Parathyroid adenoma (tissue), 2 donors: ENCODE measurements around the gene IL1RL2.

ENCODE experiments used
- H2AFZ ChIP-seq: fragments of 300-600 bp; sonication (generic); one replicate; pipeline ENCODE4 v1.7.0; 2017; ENCODE audit warnings: antibody characterized with exemption, mild to moderate bottlenecking
- H3K27ac ChIP-seq: fragments of 300-600 bp; sonication (generic); one replicate; pipeline ENCODE4 v1.7.0; 2017
- H3K27me3 ChIP-seq: fragments of 300-600 bp; sonication (generic); one replicate; pipeline ENCODE4 v1.7.0; 2017; ENCODE audit warnings: low read length; ENCODE audit not compliant: control insufficient read depth, insufficient read depth
- H3K36me3 ChIP-seq: fragments of 300-600 bp; sonication (generic); one replicate; pipeline ENCODE4 v1.7.0; 2017; ENCODE audit warnings: low read length; ENCODE audit not compliant: control insufficient read depth, insufficient read depth
- H3K4me1 ChIP-seq: fragments of 300-600 bp; sonication (generic); one replicate; pipeline ENCODE4 v1.7.0; 2017; ENCODE audit warnings: control low read depth
- H3K4me2 ChIP-seq: fragments of 300-600 bp; sonication (generic); one replicate; pipeline ENCODE4 v1.7.0; 2017; ENCODE audit warnings: low read length
- H3K4me3 ChIP-seq: fragments of 300-600 bp; sonication (generic); one replicate; pipeline ENCODE4 v1.7.0; 2017; ENCODE audit warnings: low read depth, low read length
- H3K79me2 ChIP-seq: fragments of 300-600 bp; sonication (generic); one replicate; pipeline ENCODE4 v1.7.0; 2017; ENCODE audit warnings: control low read depth
- H3K9ac ChIP-seq: fragments of 300-600 bp; sonication (generic); one replicate; pipeline ENCODE4 v1.7.0; 2017; ENCODE audit warnings: mild to moderate bottlenecking
- H3K9me3 ChIP-seq: fragments of 300-600 bp; sonication (generic); one replicate; pipeline ENCODE4 v1.7.0; 2017; ENCODE audit warnings: low read length; ENCODE audit not compliant: control insufficient read depth
- CTCF ChIP-seq: fragments of 300-600 bp; sonication (generic); IDR thresholded peaks from one replicate; pipeline ENCODE4 v1.7.0; 2017; ENCODE audit warnings: antibody characterized with exemption, mild to moderate bottlenecking
- donor health status: primary hyperparathyroidism.

Gene IL1RL2

GRCh38 chr2:102235491-102235890 is 48.7 kb downstream of the IL1RL2 start:
- Histone ChIP-seq H3K4me2 (no peak overlapping the region), H3K79me2 (no peaks in the 10 kb centered on the region), H3K4me1 (peaks cover 12% of the 10 kb centered on the region), H3K27me3 (no peaks in the 10 kb centered on the region), H3K9ac (no peak overlapping the region), H3K9me3 (no peaks in the 10 kb centered on the region), H2AFZ (peak overlapping the region; percentile 68), H3K36me3 (no peaks in the 10 kb centered on the region), H3K4me3 (no peak overlapping the region), H3K27ac (no peak overlapping the region)
- peak; percentile 47 for TF ChIP-seq CTCF

DNA sequence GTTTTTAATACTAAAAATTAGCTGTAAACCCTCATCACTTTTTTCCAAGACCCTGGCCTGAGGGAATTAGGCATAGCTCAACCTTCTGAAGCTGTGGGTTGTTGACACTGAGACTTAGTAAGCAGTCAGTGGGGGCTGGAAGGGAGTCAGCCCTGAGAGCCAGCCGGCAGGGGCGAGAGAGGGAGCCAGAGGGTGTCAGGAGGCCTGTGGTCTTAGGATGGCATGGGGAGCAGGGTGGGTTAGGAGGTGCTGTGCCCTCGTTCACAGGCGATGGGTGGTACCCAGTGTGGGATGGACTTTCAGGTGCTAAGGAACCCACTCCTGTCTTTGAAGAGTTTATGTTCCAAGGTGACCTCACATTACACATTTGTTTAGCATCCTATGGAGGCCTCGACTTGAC is 49.3 kb downstream of the IL1RL2 start:
- Histone ChIP-seq H3K27ac (no peak overlapping the region), H3K4me2 (no peak overlapping the region), H2AFZ (peak overlapping the region; percentile 68), H3K27me3 (no peaks in the 10 kb centered on the region), H3K9me3 (no peaks in the 10 kb centered on the region), H3K36me3 (no peaks in the 10 kb centered on the region), H3K4me3 (no peak overlapping the region), H3K79me2 (no peaks in the 10 kb centered on the region), H3K9ac (no peak overlapping the region), H3K4me1 (peaks cover 15% of the 10 kb centered on the region)
- no peak for TF ChIP-seq CTCF

DNA sequence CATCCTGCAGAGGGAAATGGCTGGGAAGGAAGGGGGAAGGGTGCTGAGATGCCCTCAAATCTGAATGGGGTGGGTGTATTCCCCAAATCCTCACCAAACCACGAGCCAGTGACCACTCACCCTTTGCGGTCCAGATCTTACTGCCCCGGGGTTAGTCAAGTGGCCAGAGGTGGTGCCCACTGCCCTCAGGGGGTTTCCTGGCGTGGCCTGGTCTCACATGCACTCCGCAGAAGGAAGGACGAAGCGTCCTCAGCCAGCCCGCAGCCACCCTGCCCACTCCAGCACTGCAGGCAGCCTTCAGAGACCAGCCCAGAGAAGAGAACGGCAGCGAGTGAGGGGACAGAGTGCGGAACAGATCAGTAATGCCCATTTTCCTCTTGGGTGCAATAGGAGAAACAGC is 50.4 kb downstream of the IL1RL2 start:
- Histone ChIP-seq H3K27me3 (no peaks in the 10 kb centered on the region), H3K9ac (no peak overlapping the region), H3K9me3 (no peaks in the 10 kb centered on the region), H3K36me3 (no peaks in the 10 kb centered on the region), H2AFZ (no peak overlapping the region), H3K79me2 (no peaks in the 10 kb centered on the region), H3K27ac (no peak overlapping the region), H3K4me1 (peaks cover 15% of the 10 kb centered on the region), H3K4me3 (no peak overlapping the region), H3K4me2 (no peak overlapping the region)
- TF ChIP-seq CTCF = no peak

DNA sequence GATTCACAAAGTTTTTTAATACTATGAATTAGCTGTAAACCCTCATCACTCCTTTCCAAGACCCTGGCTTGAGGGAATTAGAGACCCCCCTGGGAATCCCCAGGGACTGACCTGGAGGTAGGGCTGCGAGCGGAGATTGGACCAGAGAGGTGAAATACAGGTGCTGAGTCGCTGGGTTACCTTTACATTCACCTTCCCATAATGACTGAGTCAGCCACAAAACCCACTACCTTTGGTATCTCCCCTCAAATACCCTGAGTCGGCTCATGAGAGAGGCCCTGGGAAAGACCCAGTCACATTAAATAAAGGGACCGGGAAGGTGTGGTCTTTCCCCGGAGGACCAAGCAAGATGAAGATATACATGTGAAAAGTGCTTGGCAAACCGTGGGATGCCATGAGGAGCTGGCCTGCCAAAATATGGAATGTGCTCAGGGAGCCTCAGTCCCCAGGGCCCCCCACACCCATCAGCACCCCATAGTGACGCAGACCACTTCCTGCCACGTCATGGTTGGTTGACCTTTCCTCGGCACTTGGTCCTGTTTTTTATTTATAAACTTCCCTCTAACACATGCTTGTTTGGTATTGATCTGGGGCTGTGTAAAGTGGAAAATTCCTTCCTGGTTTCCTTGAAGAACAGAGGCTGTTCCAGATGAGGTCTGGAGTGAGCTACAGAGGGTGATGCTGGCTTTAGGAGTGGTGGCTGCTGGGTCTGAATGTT is 51.4 kb downstream of the IL1RL2 start:
- Histone ChIP-seq H2AFZ (peak overlapping the region; percentile 25), H3K4me1 (peaks cover 15% of the 10 kb centered on the region), H3K9ac (no peak overlapping the region), H3K79me2 (no peaks in the 10 kb centered on the region), H3K4me3 (no peak overlapping the region), H3K27me3 (no peaks in the 10 kb centered on the region), H3K27ac (peak overlapping the region; percentile 34), H3K9me3 (no peaks in the 10 kb centered on the region), H3K4me2 (no peak overlapping the region), H3K36me3 (no peaks in the 10 kb centered on the region)
- TF ChIP-seq CTCF = no peak

GRCh38 chr2:102238778-102239177 is 52.0 kb downstream of the IL1RL2 start:
- no peaks in the 10 kb centered on the region for H3K36me3 ChIP-seq
- no peak overlapping the region for H2AFZ ChIP-seq
- no peak overlapping the region for H3K4me2 ChIP-seq
- no peaks in the 10 kb centered on the region for H3K27me3 ChIP-seq
- no peaks in the 10 kb centered on the region for H3K9me3 ChIP-seq
- peak overlapping the region; percentile 34 for H3K27ac ChIP-seq
- TF ChIP-seq CTCF = no peak
- no peak overlapping the region for H3K9ac ChIP-seq
- peaks cover 15% of the 10 kb centered on the region for H3K4me1 ChIP-seq
- no peaks in the 10 kb centered on the region for H3K79me2 ChIP-seq
- no peak overlapping the region for H3K4me3 ChIP-seq
